ENCODE measurements around the gene SLC22A8.

Gene SLC22A8

DNA sequence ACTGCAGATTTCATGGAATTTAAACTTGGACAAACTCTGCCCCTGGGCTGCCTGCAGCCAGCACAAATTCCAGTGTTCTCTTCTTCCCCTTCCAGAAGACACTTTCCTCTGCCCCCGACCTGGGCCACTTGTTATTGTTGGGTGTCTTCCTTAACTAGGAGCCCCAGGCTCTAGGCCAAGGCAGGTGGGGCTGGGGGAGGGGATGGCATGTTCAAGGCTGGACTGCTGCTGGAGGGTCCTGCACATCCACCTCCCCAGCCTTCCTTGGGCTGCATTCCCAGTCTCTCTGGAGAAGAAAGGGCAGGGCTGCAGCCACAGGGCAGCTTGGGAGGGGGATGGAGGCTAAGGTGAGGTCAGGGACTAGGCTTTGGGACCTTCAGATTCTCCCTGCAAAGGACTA, 19.4 kb downstream of the SLC22A8 start:
- POLR2A ChIA-PET, result no interaction called here
- CTCF ChIA-PET, result interaction anchor here (1.2 kb wide), 1 partner anchor 90 kb away, joined by 4 read pairs; no protein-coding TSS in a partner anchor
- no peak for DNase-seq (ENCODE audit: extremely low spot score)
- TF ChIP-seq, protein P1, sequence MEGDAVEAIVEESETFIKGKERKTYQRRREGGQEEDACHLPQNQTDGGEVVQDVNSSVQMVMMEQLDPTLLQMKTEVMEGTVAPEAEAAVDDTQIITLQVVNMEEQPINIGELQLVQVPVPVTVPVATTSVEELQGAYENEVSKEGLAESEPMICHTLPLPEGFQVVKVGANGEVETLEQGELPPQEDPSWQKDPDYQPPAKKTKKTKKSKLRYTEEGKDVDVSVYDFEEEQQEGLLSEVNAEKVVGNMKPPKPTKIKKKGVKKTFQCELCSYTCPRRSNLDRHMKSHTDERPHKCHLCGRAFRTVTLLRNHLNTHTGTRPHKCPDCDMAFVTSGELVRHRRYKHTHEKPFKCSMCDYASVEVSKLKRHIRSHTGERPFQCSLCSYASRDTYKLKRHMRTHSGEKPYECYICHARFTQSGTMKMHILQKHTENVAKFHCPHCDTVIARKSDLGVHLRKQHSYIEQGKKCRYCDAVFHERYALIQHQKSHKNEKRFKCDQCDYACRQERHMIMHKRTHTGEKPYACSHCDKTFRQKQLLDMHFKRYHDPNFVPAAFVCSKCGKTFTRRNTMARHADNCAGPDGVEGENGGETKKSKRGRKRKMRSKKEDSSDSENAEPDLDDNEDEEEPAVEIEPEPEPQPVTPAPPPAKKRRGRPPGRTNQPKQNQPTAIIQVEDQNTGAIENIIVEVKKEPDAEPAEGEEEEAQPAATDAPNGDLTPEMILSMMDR (IDR thresholded peaks at IDR 0.05; ENCODE audit: control extremely low read depth, extremely low read depth, low read depth, missing control alignments), result no peak

DNA sequence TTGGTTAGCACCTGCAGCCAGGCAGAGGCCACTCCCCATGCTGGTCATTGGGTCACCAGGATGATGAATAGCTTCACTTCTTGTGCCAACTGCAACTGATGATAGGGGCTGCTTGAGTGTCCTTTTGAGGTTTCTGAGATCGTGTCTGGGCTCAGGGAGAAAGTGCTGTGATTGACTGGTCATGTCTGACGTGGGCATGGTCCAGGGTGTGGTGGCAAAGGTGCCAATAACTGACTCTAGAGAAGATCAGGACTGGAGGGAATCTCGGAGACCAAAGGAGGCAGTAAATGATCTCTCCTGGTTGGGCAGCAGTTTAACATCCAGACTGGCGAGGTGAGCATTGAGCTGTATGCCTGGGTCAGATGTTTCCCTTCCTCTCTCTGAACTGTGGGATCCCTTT, 20.9 kb downstream of the SLC22A8 start:
- TF ChIP-seq, protein P1 (IDR thresholded peaks at IDR 0.05; ENCODE audit: control extremely low read depth, extremely low read depth, low read depth, missing control alignments), result no peak
- POLR2A ChIA-PET, result no interaction called here
- DNase-seq (ENCODE audit: extremely low spot score), result no peak
- CTCF ChIA-PET, result interaction anchor here (1.1 to 2.3 kb wide), 4 partner anchors 15 to 29 kb away, joined by 3 to 7 read pairs (median 4); no protein-coding TSS in a partner anchor

DNA sequence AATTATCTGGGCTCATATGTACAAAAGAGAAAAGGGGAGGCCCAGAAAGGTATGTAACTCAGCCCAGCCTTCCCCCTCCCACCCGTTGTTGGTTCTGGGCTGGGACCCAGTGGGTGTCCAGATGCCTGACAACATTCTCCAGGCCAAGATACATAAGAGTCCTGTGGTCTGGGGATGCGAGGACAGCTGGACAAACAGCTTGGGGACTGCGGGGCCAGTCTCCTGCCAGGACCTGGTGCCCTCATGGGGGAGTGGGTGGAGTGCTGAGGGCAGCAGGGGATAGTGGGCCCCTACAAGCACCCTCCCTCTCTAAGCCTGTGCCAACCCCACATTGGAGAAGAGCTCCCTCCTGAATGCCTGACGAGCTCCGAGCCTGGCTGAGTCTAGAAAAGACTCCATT, 27.4 kb downstream of the SLC22A8 start:
- TF ChIP-seq, protein P1 (IDR thresholded peaks at IDR 0.05; ENCODE audit: control extremely low read depth, extremely low read depth, low read depth, missing control alignments), result no peak
- no peak for DNase-seq (ENCODE audit: extremely low spot score)
- CTCF ChIA-PET, result no interaction called here
- POLR2A ChIA-PET, result no interaction called here

DNA sequence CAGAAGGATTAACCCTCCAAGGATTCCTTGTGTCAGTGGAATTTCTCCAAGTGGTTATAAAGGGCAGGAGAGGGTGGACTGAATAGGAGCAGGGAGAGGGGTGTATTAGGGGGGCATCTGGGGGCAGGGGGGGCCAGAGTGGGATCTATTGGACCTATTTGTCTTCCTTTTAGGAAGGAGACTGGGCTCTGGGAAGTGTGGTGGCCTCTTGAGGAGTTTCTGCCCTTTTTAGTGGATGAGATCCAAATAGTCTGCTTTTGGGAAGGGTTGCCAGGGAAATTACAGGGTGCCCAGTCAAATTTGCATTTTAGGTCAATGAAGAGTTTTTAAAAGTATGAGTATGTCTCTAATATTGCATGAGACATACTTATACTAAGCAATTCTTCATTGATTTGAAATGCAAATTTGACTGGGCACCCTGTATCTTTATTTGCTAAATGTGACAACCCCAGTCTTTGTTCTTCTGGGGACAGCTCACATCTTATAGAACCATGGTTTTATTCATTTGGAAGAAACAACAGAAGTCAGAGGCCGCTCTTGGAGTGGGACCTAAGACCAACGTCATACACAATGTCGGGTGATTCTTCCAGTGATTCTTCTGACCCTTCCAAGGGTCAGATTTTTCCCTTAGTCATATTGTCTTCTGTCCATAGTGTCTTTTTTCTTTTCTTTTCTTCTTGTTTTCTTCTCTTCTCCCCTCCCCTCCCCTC, 30.4 kb downstream of the SLC22A8 start:
- ChIA-PET CTCF (no interaction called here), POLR2A (no interaction called here)
- DNase-seq (ENCODE audit: extremely low spot score), result no peak
- TF ChIP-seq, protein P1 (IDR thresholded peaks at IDR 0.05; ENCODE audit: control extremely low read depth, extremely low read depth, low read depth, missing control alignments), result no peak

DNA sequence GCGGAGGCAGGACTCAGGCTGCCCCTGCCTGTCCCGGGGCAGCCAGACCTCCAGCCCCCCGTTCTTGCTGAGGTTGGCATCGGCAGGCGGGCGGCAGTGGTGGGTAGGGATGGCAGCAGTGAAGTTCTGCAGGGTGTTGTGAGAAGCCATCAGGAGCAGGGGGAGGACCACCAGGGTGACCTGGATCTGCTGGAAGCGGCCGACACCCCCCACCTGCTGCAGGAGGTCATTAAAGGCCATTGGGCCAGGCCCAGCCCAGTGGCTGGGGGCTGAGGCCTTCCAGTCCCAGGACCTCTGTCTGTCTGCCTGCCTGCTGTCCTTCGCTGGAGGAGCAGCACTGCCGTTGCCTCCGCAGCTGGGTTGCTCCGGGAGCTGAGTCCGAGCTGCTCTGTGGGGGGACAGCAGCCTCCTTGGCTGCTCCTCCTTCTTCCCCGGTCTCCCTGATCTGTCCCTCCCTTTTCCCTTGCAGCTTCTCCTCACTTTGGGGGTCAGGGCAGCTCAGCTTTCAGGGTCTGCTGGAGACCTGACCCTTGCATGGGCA, 31.1 kb downstream of the SLC22A8 start, which contains the start of gene SLC22A6:
TSS of gene SLC22A6 (minus strand) at position 517 of the 541 bp plus-strand sequence. CDS start at position 240, 277 bp downstream.
- ChIA-PET POLR2A (no interaction called here), CTCF (interaction anchor here (1.4 kb wide), 1 partner anchor 78 kb away, joined by 3 read pairs; no protein-coding TSS in a partner anchor)
- no peak for DNase-seq (ENCODE audit: extremely low spot score)
- TF ChIP-seq, protein P1 (IDR thresholded peaks at IDR 0.05; ENCODE audit: control extremely low read depth, extremely low read depth, low read depth, missing control alignments), result no peak

DNA sequence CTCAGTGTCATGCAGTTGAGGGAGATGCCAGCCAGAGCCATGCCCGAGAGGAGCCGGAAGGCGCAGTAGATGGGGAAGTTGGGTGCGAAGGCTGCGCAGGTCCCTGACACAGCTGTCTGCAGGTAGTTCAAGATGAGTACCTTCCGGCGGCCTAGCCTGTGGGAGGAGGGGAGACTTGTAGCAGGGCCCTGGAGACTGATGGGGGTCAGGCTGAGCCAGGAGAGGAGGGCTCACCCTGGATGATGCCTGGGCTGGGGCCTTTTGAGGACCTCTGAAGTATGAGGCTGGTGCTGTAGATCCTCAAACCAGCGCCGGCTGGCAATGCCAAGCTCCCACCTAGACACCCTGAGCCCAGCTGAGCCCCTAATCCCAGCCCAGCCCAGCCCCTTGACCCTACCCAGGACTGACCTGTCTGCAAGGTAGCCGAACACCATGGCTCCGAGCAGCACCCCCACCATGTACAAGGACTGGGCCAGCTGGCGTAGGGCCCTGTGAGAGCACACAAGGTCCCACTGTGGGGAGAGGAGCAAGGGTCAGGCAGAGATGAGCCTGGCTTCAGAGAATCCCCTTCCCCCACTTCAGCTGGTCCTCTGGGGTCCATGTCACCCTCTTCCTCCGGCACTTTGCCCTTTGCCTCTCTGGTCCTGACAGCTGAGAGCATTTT, 32.0 kb downstream of the SLC22A8 start:
- ChIA-PET POLR2A (no interaction called here), CTCF (interaction anchor here (1.4 kb wide), 1 partner anchor 78 kb away, joined by 3 read pairs; no protein-coding TSS in a partner anchor)
- no peak for DNase-seq (ENCODE audit: extremely low spot score)
- TF ChIP-seq, protein P1 (IDR thresholded peaks at IDR 0.05; ENCODE audit: control extremely low read depth, extremely low read depth, low read depth, missing control alignments), result no peak

Data from GM10248 (cell line).